Fibroblast of skin of left quadriceps (primary cell): Measurements from ENCODE around the gene EXOSC1.
"Not testable (repeated sequence)": the region's sequence is repeated elsewhere in the genome, so short reads cannot be mapped to it uniquely, and the experiment has no call there.

Experiments used
- DNase-seq, 2 experiments: peaks; one replicate each; pipeline ENCODE4 v3.0.0-alpha.2; 2013; ENCODE audit warnings: low read depth in 2 of 2

The EXOSC1 gene

GRCh38 chr10:97445722-97446639 lies at the start of gene EXOSC1, which contains the start of gene ZDHHC16:
EXOSC1 (minus strand) TSS chr10:97446006; CDS start chr10:97445985, 21 bp downstream.
ZDHHC16 (plus strand) TSS chr10:97446175; CDS start chr10:97451676, 5,501 bp downstream.
- peak; percentile 89 for DNase-seq

GRCh38 chr10:97494863-97495506 lies 49.2 kb upstream of the EXOSC1 start:
- no peak for DNase-seq

- DNase-seq: no peak
These were observed 48.3 kb upstream of the EXOSC1 start for GRCh38 chr10:97494151-97494550.

GRCh38 chr10:97490592-97490991 lies 44.8 kb upstream of the EXOSC1 start:
- no peak for DNase-seq

- DNase-seq: no peak
These were observed 40.0 kb upstream of the EXOSC1 start for GRCh38 chr10:97485647-97486281.

- no peak for DNase-seq
These were observed 38.1 kb upstream of the EXOSC1 start for GRCh38 chr10:97483921-97484320.

- DNase-seq: no peak
These were observed 37.7 kb upstream of the EXOSC1 start for GRCh38 chr10:97483506-97483905.

- no peak for DNase-seq
These were observed 36.6 kb upstream of the EXOSC1 start for GRCh38 chr10:97482381-97482780.

- no peak for DNase-seq
These were observed 35.3 kb upstream of the EXOSC1 start for GRCh38 chr10:97481071-97481470.

GRCh38 chr10:97479939-97480338 lies 34.1 kb upstream of the EXOSC1 start:
- no peak for DNase-seq

- not testable (repeated sequence) for DNase-seq
These were observed 33.6 kb upstream of the EXOSC1 start for GRCh38 chr10:97479410-97479809.

GRCh38 chr10:97475936-97476594 lies 30.3 kb upstream of the EXOSC1 start:
- DNase-seq: no peak

- DNase-seq: no peak
These were observed 29.1 kb upstream of the EXOSC1 start for GRCh38 chr10:97474918-97475317.

- not testable (repeated sequence) for DNase-seq
These were observed 23.0 kb upstream of the EXOSC1 start for GRCh38 chr10:97468781-97469180.

GRCh38 chr10:97468162-97468561 lies 22.4 kb upstream of the EXOSC1 start:
- no peak for DNase-seq

- no peak for DNase-seq
These were observed 20.9 kb upstream of the EXOSC1 start for GRCh38 chr10:97466755-97467154.

- no peak for DNase-seq
These were observed 20.2 kb upstream of the EXOSC1 start for GRCh38 chr10:97465982-97466381.

GRCh38 chr10:97464226-97464625 lies 18.4 kb upstream of the EXOSC1 start:
- DNase-seq: no peak

GRCh38 chr10:97463363-97464132 lies 17.7 kb upstream of the EXOSC1 start:
- peak; percentile 75 to 79 for DNase-seq

GRCh38 chr10:97462309-97462708 lies 16.5 kb upstream of the EXOSC1 start:
- DNase-seq: no peak

- DNase-seq: no peak
These were observed 14.1 kb upstream of the EXOSC1 start for GRCh38 chr10:97459933-97460332.
